Right cardiac atrium (tissue), 5 donors: ENCODE data around the gene MRLN. TPM values are rescaled to one million over a fixed set of nuclear protein-coding genes. Genes with fewer than 3 reads are reported as not detected.
A peak's percentile ranks its signal among the peaks of the same experiment; 100 is the strongest.

Source experiments
- ATAC-seq, 2 donors: fragments of 200-7000 bp; cut with Tn5 transposase; one replicate each; pipeline versions ENCODE4 v1.8.0 to v1.9.1; 2020; ENCODE audit warnings: moderate library complexity in 2 of 2, mild to moderate bottlenecking in 1 of 2
- DNase-seq, 3 donors: peaks; one replicate each; pipeline ENCODE4 v3.0.0-alpha.2; 2020
- H3K27ac ChIP-seq: one replicate; pipeline ENCODE4 v1.5.1; 2013; ENCODE audit warnings: mild to moderate bottlenecking, low read length, control low read depth, moderate library complexity
- H3K27me3 ChIP-seq: one replicate; pipeline ENCODE4 v1.6.1; 2013; ENCODE audit not compliant: control insufficient read depth, insufficient read depth
- H3K4me1 ChIP-seq: one replicate; pipeline ENCODE4 v1.6.1; 2013; ENCODE audit warnings: low read length; ENCODE audit not compliant: control insufficient read depth, insufficient read depth
- H3K4me3 ChIP-seq: one replicate; pipeline ENCODE4 v1.5.1; 2013; ENCODE audit warnings: low read length, control low read depth
- H3K9me3 ChIP-seq: one replicate; pipeline ENCODE4 v1.6.1; 2013; ENCODE audit warnings: low read length; ENCODE audit not compliant: control insufficient read depth
- WGBS: extraction: QIAGEN DNeasy Blood & Tissue Kit; methylation state at CpG from one replicate; pipeline ENCODE4 v1.1.7; 2013; 5-methylcytosine and 5-hydroxymethylcytosine counted together
- intact Hi-C, 4 donors: fragments of 100-400 bp; cut with DNase I; formaldehyde crosslinking; loops; one replicate each; pipeline versions ENCODE4 v1.11.0 to v1.14.0; 2022 to 2023
- polyA plus RNA-seq: library from polyadenylated mRNA; stranded (reverse); fragments of 200-250 nt; gene quantifications from one replicate; pipeline ENCODE4 v1.2.3, GENCODE V29; 2013
- total RNA-seq, 4 donors: library from RNA; stranded (reverse); fragmentation: NEBNext Ultra II Directional; extraction: Animal tissue kit (Norgen Biotek cat#: 25700); gene quantifications; one replicate each; pipeline ENCODE4 v1.2.1, GENCODE V29; 2021
- donor health status: healthy with polysubstance abuse.
- donor health status: DM: no; HTN: yes; CAD: no.
- donor health status: DM: no; HTN: no; CAD: no.
- donor health status: DM: no; HTN: yes; CAD: no; lungs with severe emphysema.
- donor health status: DM: yes; HTN: yes; CAD: no.

Gene MRLN
- total and polyA plus RNA-seq, 5 donors = not detected

DNA sequence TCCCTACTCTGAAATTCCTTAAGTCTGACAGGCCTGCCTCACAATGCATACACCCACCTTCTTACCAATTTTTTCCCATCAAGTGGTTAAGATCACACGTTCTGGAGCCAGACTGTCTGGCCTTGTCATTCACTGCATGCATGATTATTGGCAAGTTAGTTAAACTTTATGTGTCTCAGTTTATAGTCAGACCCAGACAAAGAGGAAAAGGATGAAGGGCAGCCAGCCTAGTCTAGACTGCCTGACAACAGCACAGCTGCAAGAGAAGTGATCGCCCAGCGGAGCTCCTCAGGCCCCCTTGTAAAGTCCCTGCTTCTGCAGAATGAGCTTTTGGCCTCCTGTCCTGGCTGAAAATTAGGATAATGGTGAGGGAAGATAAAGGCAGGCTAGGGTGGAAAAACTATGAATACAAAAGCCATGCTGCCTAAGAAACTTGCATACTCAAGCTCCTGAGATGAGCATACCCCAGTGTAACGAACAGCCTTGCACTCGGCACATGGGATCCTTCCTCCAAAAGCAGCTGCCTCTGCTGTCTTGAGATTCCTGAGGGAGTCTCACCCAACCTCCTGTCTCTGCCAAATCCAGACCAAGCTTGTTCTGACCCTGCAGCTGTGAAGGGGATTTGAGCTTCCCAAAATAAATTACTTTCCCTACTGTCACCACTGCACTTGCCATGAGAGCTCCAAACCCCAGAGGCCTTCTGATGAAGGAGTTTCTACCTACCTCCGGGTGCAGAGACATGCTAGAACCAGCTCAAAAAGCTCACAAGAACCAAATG, 26.7 kb upstream of the MRLN start:
- no peaks in the 10 kb centered on the region for H3K27me3 ChIP-seq
- no peak overlapping the region for H3K4me3 ChIP-seq
- no peaks in the 10 kb centered on the region for H3K9me3 ChIP-seq
- H3K4me1 ChIP-seq = no peaks in the 10 kb centered on the region
- ATAC-seq (peak; percentile 36 to 40), DNase-seq (no peak)
- 53% methylated on average over 6 of the region's 6 CpGs for WGBS
- intact Hi-C loops = no loop called here
- H3K27ac ChIP-seq = no peak overlapping the region

GRCh38 chr10:59774451-59774850, 21.2 kb upstream of the MRLN start:
- ATAC-seq (no peak), DNase-seq (no peak)
- intact Hi-C loops = no loop called here
- Histone ChIP-seq H3K4me3 (no peak overlapping the region), H3K27ac (no peak overlapping the region), H3K27me3 (no peaks in the 10 kb centered on the region), H3K4me1 (no peaks in the 10 kb centered on the region), H3K9me3 (no peaks in the 10 kb centered on the region)
- WGBS = 90% methylated on average over 6 of the region's 6 CpGs

DNA sequence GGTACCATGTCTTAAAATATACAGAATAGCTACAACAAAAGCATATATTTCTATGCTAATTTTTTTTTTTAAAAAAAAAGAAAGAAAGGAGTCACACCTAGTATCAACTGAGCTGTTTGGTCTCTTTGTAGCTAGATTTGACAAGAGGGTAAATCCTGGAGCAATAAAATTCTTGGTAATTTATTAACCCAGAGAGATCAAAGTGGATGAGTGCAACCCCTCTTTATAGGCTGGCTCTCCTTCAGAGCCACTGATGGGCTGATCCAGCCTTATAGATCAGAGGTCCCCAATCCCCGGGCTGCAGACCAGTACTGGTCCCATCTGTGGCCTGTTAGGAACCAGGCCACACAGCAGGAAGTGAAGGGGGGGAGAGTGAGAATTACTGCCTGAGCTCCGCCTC, 19.8 kb upstream of the MRLN start:
- no peak for DNase-seq
- no peak overlapping the region for H3K4me3 ChIP-seq
- no peak for ATAC-seq
- no peaks in the 10 kb centered on the region for H3K4me1 ChIP-seq
- WGBS = 95% methylated on average over 2 of the region's 2 CpGs
- no peaks in the 10 kb centered on the region for H3K9me3 ChIP-seq
- no peaks in the 10 kb centered on the region for H3K27me3 ChIP-seq
- intact Hi-C loops = no loop called here
- no peak overlapping the region for H3K27ac ChIP-seq

DNA sequence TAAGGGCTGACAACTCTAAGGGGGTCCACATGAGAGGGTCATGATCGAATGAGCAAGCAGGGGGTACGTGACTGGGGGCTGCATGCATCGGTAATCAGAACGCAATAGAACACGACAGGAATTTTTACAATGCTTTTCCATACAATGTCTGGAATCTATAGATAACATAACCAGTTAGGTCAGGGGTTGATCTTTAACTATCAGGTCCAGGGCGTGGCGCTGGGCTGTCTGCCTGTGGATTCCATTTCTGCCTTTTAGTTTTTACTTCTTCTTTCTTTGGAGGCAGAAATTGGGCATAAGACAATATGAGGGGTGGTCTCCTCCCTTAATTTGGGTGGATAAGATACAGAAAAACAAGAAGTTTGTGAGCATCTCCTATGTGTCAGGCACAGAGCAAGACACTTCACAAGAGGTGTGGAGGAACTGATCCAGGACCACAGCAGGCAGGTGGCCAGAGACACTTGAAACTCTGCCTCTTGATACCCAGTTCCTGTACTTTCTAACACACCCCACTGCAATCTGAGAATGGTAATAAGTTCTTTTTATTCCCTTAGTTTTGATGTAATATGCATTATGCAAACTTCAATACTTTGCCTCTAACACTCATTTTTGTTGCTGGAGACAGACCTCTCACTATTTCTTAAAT, 18.0 kb upstream of the MRLN start:
- intact Hi-C loops = no loop called here
- no peaks in the 10 kb centered on the region for H3K4me1 ChIP-seq
- no peaks in the 10 kb centered on the region for H3K27me3 ChIP-seq
- no peak overlapping the region for H3K27ac ChIP-seq
- DNase-seq = no peak
- ATAC-seq = no peak
- H3K4me3 ChIP-seq = no peak overlapping the region
- WGBS = 94% methylated on average over 7 of the region's 7 CpGs
- H3K9me3 ChIP-seq = no peaks in the 10 kb centered on the region

GRCh38 chr10:59770689-59771088, 17.4 kb upstream of the MRLN start:
- intact Hi-C loops = no loop called here
- DNase-seq (no peak), ATAC-seq (no peak)
- Histone ChIP-seq H3K9me3 (no peaks in the 10 kb centered on the region), H3K27me3 (no peaks in the 10 kb centered on the region), H3K4me3 (no peak overlapping the region), H3K27ac (no peak overlapping the region), H3K4me1 (no peaks in the 10 kb centered on the region)
- WGBS = 99% methylated on average over 11 of the region's 11 CpGs

DNA sequence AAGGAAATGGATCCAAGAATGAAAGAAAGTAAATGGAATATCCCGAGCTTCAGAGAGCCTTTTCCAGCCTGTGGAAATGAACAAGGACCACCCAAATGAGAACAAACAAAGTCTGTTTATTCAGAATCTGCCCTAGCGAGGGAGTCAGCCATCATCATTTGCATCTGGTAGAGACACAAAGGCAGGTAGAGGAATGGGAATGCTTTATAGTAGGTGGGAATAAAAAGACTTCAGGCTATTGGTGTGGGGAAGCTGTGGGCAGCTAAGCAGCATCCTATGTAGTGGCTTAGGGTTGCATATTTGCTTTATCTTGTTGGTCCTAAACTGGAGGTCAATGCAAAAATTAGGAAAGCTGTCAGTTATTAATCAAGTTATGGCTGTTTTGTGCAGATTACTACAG, 9.2 kb upstream of the MRLN start:
- no peaks in the 10 kb centered on the region for H3K4me1 ChIP-seq
- intact Hi-C loops = no loop called here
- H3K9me3 ChIP-seq = no peaks in the 10 kb centered on the region
- DNase-seq (no peak), ATAC-seq (no peak)
- H3K27ac ChIP-seq = no peak overlapping the region
- H3K27me3 ChIP-seq = no peaks in the 10 kb centered on the region
- WGBS = 40% methylated on average over 2 of the region's 2 CpGs
- H3K4me3 ChIP-seq = no peak overlapping the region

- Histone ChIP-seq H3K4me1 (no peaks in the 10 kb centered on the region), H3K27me3 (no peaks in the 10 kb centered on the region), H3K4me3 (no peak overlapping the region), H3K9me3 (no peaks in the 10 kb centered on the region), H3K27ac (no peak overlapping the region)
- WGBS = 82% methylated on average over 3 of the region's 3 CpGs
- no peak for DNase-seq
- ATAC-seq = no peak
- intact Hi-C loops = no loop called here
Observed at GRCh38 chr10:59757966-59758365, 4.7 kb upstream of the MRLN start.

GRCh38 chr10:59754951-59755350, 1.7 kb upstream of the MRLN start:
- ATAC-seq = no peak
- Histone ChIP-seq H3K27ac (no peak overlapping the region), H3K4me1 (no peaks in the 10 kb centered on the region), H3K9me3 (no peaks in the 10 kb centered on the region), H3K4me3 (no peak overlapping the region), H3K27me3 (no peaks in the 10 kb centered on the region)
- intact Hi-C loops = no loop called here
- DNase-seq = no peak
- WGBS = 83% methylated on average over 4 of the region's 4 CpGs

GRCh38 chr10:59752278-59752940, 846 bp downstream of the MRLN start:
- no peaks in the 10 kb centered on the region for H3K9me3 ChIP-seq
- intact Hi-C loops = no loop called here
- H3K27me3 ChIP-seq = no peaks in the 10 kb centered on the region
- 69% methylated on average over 2 of the region's 2 CpGs for WGBS
- no peaks in the 10 kb centered on the region for H3K4me1 ChIP-seq
- ATAC-seq (no peak), DNase-seq (no peak)
- H3K27ac ChIP-seq = no peak overlapping the region
- no peak overlapping the region for H3K4me3 ChIP-seq

DNA sequence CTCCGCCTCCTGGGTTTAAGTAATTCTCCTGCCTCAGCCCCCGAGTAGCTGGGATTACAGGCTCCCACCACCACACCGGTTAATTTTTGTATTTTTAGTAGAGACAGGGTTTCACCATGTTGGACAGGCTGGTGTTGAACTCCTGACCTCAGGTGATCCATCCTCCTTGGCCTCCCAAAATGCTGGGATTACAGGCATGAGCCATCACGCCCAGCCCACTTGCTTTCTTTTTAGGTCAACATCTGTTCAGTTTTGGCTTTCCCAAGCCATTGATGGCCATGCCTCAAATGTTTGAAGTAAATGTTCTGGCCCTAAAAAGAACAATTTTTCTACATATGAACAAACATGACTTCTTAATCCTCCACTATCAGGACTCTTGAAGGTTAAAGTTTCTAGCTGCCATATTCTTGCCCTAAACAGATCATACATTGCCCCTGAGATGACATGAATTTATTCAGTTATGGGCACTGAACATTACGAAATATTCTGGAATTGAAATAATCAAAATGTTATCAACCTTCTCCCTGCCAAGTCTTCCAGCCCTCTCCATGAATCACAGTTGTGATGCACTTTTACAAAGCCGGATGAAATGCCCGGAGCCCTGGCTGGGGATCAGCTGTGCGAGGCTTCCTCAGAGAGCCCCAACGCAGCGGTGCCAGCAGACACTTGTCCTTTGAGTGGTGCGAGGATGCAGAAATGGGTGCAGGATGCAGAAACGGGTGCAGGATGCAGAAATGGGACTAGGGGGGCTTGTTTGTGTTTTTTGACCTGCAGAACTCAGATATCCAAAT, 2.9 kb downstream of the MRLN start:
- ATAC-seq (peak; percentile 57), DNase-seq (peak; percentile 31 to 77 (median 60))
- Histone ChIP-seq H3K4me1 (no peaks in the 10 kb centered on the region), H3K4me3 (no peak overlapping the region), H3K27ac (no peak overlapping the region), H3K9me3 (no peaks in the 10 kb centered on the region), H3K27me3 (no peaks in the 10 kb centered on the region)
- 64% methylated on average over 12 of the region's 12 CpGs for WGBS
- intact Hi-C loops = no loop called here

- H3K9me3 ChIP-seq = no peaks in the 10 kb centered on the region
- no peak overlapping the region for H3K27ac ChIP-seq
- no peak for DNase-seq
- no peaks in the 10 kb centered on the region for H3K4me1 ChIP-seq
- WGBS = 60% methylated on average over 1 of the region's 1 CpG
- ATAC-seq = no peak
- intact Hi-C loops = no loop called here
- no peak overlapping the region for H3K4me3 ChIP-seq
- H3K27me3 ChIP-seq = no peaks in the 10 kb centered on the region
Observed at GRCh38 chr10:59748834-59749233, 4.4 kb downstream of the MRLN start.
